HFF-Myc (cell line): ENCODE results near the gene PLCB1.
"Not testable (repeated sequence)": the region's sequence is repeated elsewhere in the genome, so short reads cannot be mapped to it uniquely, and the experiment has no call there.

Experiments used
- DNase-seq: peaks from one replicate; pipeline ENCODE4 v3.0.0-alpha.2; 2011; ENCODE audit warnings: low read depth; ENCODE audit errors: extremely low read depth
- H3K4me3 ChIP-seq: replicated peaks from 2 replicates; pipeline ENCODE4 v1.5.1; 2011; ENCODE audit warnings: low read depth, mild to moderate bottlenecking, control low read depth, low read length
- CTCF ChIP-seq: IDR thresholded peaks from 2 replicates; pipeline ENCODE4 v1.5.1; 2012; ENCODE audit warnings: mild to moderate bottlenecking, low read depth, low read length, control low read depth; ENCODE audit errors: missing control alignments

The PLCB1 gene

GRCh38 chr20:8849990-8850389 lies 717.9 kb downstream of the PLCB1 start:
- no peak overlapping the region for H3K4me3 ChIP-seq
- no peak for DNase-seq
- no peak for TF ChIP-seq CTCF

- DNase-seq, result no peak
- H3K4me3 ChIP-seq, result no peak overlapping the region
- no peak for TF ChIP-seq CTCF
Observed at GRCh38 chr20:8851446-8851845, 719.4 kb downstream of the PLCB1 start.

- not testable (repeated sequence) for DNase-seq, H3K4me3 ChIP-seq
Observed at GRCh38 chr20:8851919-8852318, 719.9 kb downstream of the PLCB1 start.

- not testable (repeated sequence) for DNase-seq
Observed at GRCh38 chr20:8853211-8853610, 721.1 kb downstream of the PLCB1 start.

GRCh38 chr20:8853805-8854338 lies 721.8 kb downstream of the PLCB1 start:
- peak; percentile 80 for TF ChIP-seq CTCF
- no peak overlapping the region for H3K4me3 ChIP-seq
- peak; percentile 79 for DNase-seq

More at GRCh38 chr20:8853211-8853610, 721.1 kb downstream of the PLCB1 start:
- not testable (repeated sequence) for H3K4me3 ChIP-seq

GRCh38 chr20:8854571-8854970 lies 722.5 kb downstream of the PLCB1 start:
- no peak for DNase-seq
- H3K4me3 ChIP-seq, result no peak overlapping the region
- TF ChIP-seq CTCF, result no peak

- no peak overlapping the region for H3K4me3 ChIP-seq
- TF ChIP-seq CTCF, result no peak
- DNase-seq, result no peak
Observed at GRCh38 chr20:8855315-8855714, 723.2 kb downstream of the PLCB1 start.

GRCh38 chr20:8856668-8857067 lies 724.6 kb downstream of the PLCB1 start:
- DNase-seq, result no peak
- TF ChIP-seq CTCF, result no peak
- H3K4me3 ChIP-seq, result no peak overlapping the region
